Suprapubic skin (tissue), 4 donors: ENCODE measurements around the gene HPSE2. TPM values are rescaled to one million over a fixed set of nuclear protein-coding genes. Genes with fewer than 3 reads are reported as not detected.

Experiments
- DNase-seq, 2 donors: peaks; one replicate each; pipeline ENCODE4 v3.0.0-alpha.2; 2019; ENCODE audit warnings: low spot score in 2 of 2
- H3K27ac ChIP-seq: fragments of 200-600 bp; sonication (generic); one replicate; pipeline ENCODE4 v1.5.1; 2019
- H3K27me3 ChIP-seq: fragments of 200-600 bp; sonication (generic); one replicate; pipeline ENCODE4 v1.5.1; 2019
- H3K36me3 ChIP-seq: fragments of 200-600 bp; sonication (generic); one replicate; pipeline ENCODE4 v1.5.1; 2019
- H3K4me1 ChIP-seq: fragments of 200-600 bp; sonication (generic); one replicate; pipeline ENCODE4 v1.5.1; 2019
- H3K4me3 ChIP-seq: fragments of 200-600 bp; sonication (generic); one replicate; pipeline ENCODE4 v1.5.1; 2019; ENCODE audit warnings: mild to moderate bottlenecking
- H3K9me3 ChIP-seq: fragments of 200-600 bp; sonication (generic); one replicate; pipeline ENCODE4 v1.5.1; 2019
- CTCF ChIP-seq, 2 donors: fragments of 200-600 bp in 1 of 2; fragments of 450-650 bp in 1 of 2; sonication (generic) in 1 of 2; IDR thresholded peaks; one replicate each; pipeline ENCODE4 v1.5.1; 2016 to 2019; ENCODE audit warnings: antibody characterized with exemption in 2 of 2, mild to moderate bottlenecking in 1 of 2, moderate library complexity in 1 of 2
- EP300 ChIP-seq: sonication (generic); formaldehyde crosslinking; IDR thresholded peaks from one replicate; pipeline ENCODE4 v1.6.1; 2017; ENCODE audit warnings: antibody characterized with exemption
- POLR2A ChIP-seq, 2 donors: fragments of 450-650 bp; IDR thresholded peaks; one replicate each; pipeline ENCODE4 v1.6.1; 2017; ENCODE audit warnings: antibody characterized with exemption in 2 of 2, mild to moderate bottlenecking in 2 of 2, moderate library complexity in 2 of 2
- POLR2AphosphoS5 ChIP-seq, 3 donors: sonication (generic); formaldehyde crosslinking; IDR thresholded peaks; one replicate each; pipeline ENCODE4 v1.6.1; 2017; ENCODE audit warnings: antibody characterized with exemption in 3 of 3
- WGBS: methylation state at CpG from one replicate; pipeline ENCODE4 v1.1.5; 2018; 5-methylcytosine and 5-hydroxymethylcytosine counted together
- total RNA-seq, 4 donors: library from RNA; depleted of rRNA; stranded (reverse); fragments of >200 nt; gene quantifications; one replicate each; pipeline ENCODE4 v1.1.0, GENCODE V29; 2016

HPSE2 gene
- total RNA-seq, 4 donors from 2014 or later, result 0.95 to 1.3 (median 0.99) TPM

- Histone ChIP-seq H3K4me1 (no peaks in the 10 kb centered on the region), H3K9me3 (no peaks in the 10 kb centered on the region), H3K27me3 (no peaks in the 10 kb centered on the region), H3K4me3 (no peak overlapping the region), H3K27ac (no peak overlapping the region), H3K36me3 (peaks cover 93% of the 10 kb centered on the region)
- WGBS, result 100% methylated on average over 1 of the region's 1 CpG
- TF ChIP-seq POLR2A (IDR thresholded peaks at IDR 0.05) (no peak), EP300 (no peak), POLR2AphosphoS5 (IDR thresholded peaks at IDR 0.05) (no peak), CTCF (IDR thresholded peaks at IDR 0.05) (no peak)
- DNase-seq, result no peak
Measured at GRCh38 chr10:98432330-98432729, 803.3 kb downstream of the HPSE2 start.

- Histone ChIP-seq H3K36me3 (peaks cover 97% of the 10 kb centered on the region), H3K27ac (no peak overlapping the region), H3K4me3 (no peak overlapping the region), H3K4me1 (no peaks in the 10 kb centered on the region), H3K27me3 (no peaks in the 10 kb centered on the region), H3K9me3 (no peaks in the 10 kb centered on the region)
- 91% methylated on average over 8 of the region's 8 CpGs for WGBS
- no peak for DNase-seq
- TF ChIP-seq EP300 (no peak), CTCF (IDR thresholded peaks at IDR 0.05) (no peak), POLR2AphosphoS5 (IDR thresholded peaks at IDR 0.05) (no peak), POLR2A (IDR thresholded peaks at IDR 0.05) (no peak)
Measured at GRCh38 chr10:98431016-98431415, 804.6 kb downstream of the HPSE2 start.

GRCh38 chr10:98430427-98430826 lies 805.2 kb downstream of the HPSE2 start:
- WGBS, result 99% methylated on average over 8 of the region's 8 CpGs
- H3K4me3 ChIP-seq, result no peak overlapping the region
- H3K27me3 ChIP-seq, result no peaks in the 10 kb centered on the region
- TF ChIP-seq POLR2A (IDR thresholded peaks at IDR 0.05) (no peak), CTCF (IDR thresholded peaks at IDR 0.05) (no peak), POLR2AphosphoS5 (IDR thresholded peaks at IDR 0.05) (no peak), EP300 (no peak)
- H3K9me3 ChIP-seq, result no peaks in the 10 kb centered on the region
- H3K4me1 ChIP-seq, result no peaks in the 10 kb centered on the region
- H3K36me3 ChIP-seq, result peaks cover 97% of the 10 kb centered on the region
- DNase-seq, result no peak
- no peak overlapping the region for H3K27ac ChIP-seq

GRCh38 chr10:98429320-98430072 lies 806.2 kb downstream of the HPSE2 start:
- 93% methylated on average over 15 of the region's 22 CpGs for WGBS
- H3K27ac ChIP-seq, result no peak overlapping the region
- no peaks in the 10 kb centered on the region for H3K9me3 ChIP-seq
- peaks cover 96% of the 10 kb centered on the region for H3K36me3 ChIP-seq
- DNase-seq, result no peak
- no peaks in the 10 kb centered on the region for H3K27me3 ChIP-seq
- no peak overlapping the region for H3K4me3 ChIP-seq
- TF ChIP-seq EP300 (no peak), CTCF (IDR thresholded peaks at IDR 0.05) (no peak), POLR2AphosphoS5 (IDR thresholded peaks at IDR 0.05) (no peak), POLR2A (IDR thresholded peaks at IDR 0.05) (no peak)
- H3K4me1 ChIP-seq, result no peaks in the 10 kb centered on the region

GRCh38 chr10:98427011-98427515 lies 808.6 kb downstream of the HPSE2 start:
- H3K4me3 ChIP-seq, result no peak overlapping the region
- peaks cover 93% of the 10 kb centered on the region for H3K36me3 ChIP-seq
- DNase-seq, result no peak
- H3K27me3 ChIP-seq, result no peaks in the 10 kb centered on the region
- H3K4me1 ChIP-seq, result no peaks in the 10 kb centered on the region
- no peak overlapping the region for H3K27ac ChIP-seq
- WGBS, result 93% methylated on average over 3 of the region's 7 CpGs
- H3K9me3 ChIP-seq, result no peaks in the 10 kb centered on the region
- TF ChIP-seq EP300 (no peak), CTCF (IDR thresholded peaks at IDR 0.05) (no peak), POLR2A (IDR thresholded peaks at IDR 0.05) (no peak), POLR2AphosphoS5 (IDR thresholded peaks at IDR 0.05) (no peak)
